GM19099 (cell line): Measurements from ENCODE around the gene C10orf105.

Experiments used
- POLR2A ChIP-seq: IDR thresholded peaks from 3 replicates; pipeline ENCODE4 v1.6.1; 2011; ENCODE audit warnings: low read depth; ENCODE audit not compliant: insufficient read length; ENCODE audit errors: extremely low read depth

C10orf105 gene

GRCh38 chr10:71717551-71717951 lies 2.0 kb downstream of the C10orf105 start:
- TF ChIP-seq POLR2A: no peak

- no peak for TF ChIP-seq POLR2A
These were observed 2.5 kb downstream of the C10orf105 start for GRCh38 chr10:71717056-71717455.

GRCh38 chr10:71716426-71716825 lies 3.2 kb downstream of the C10orf105 start:
- TF ChIP-seq POLR2A: no peak

GRCh38 chr10:71715860-71716259 lies 3.7 kb downstream of the C10orf105 start:
- no peak for TF ChIP-seq POLR2A

GRCh38 chr10:71715026-71715425 lies 4.6 kb downstream of the C10orf105 start:
- no peak for TF ChIP-seq POLR2A

- TF ChIP-seq POLR2A: no peak
These were observed 5.0 kb downstream of the C10orf105 start for GRCh38 chr10:71714592-71714991.

GRCh38 chr10:71714031-71714410 lies 5.6 kb downstream of the C10orf105 start:
- TF ChIP-seq POLR2A: no peak

GRCh38 chr10:71713135-71714030 lies 6.2 kb downstream of the C10orf105 start:
- no peak for TF ChIP-seq POLR2A

- no peak for TF ChIP-seq POLR2A
These were observed 6.9 kb downstream of the C10orf105 start for GRCh38 chr10:71712572-71713134.

- TF ChIP-seq POLR2A: no peak
These were observed 7.4 kb downstream of the C10orf105 start for GRCh38 chr10:71712170-71712569.

GRCh38 chr10:71711052-71711623 lies 8.4 kb downstream of the C10orf105 start:
- TF ChIP-seq POLR2A: no peak

- no peak for TF ChIP-seq POLR2A
These were observed 9.1 kb downstream of the C10orf105 start for GRCh38 chr10:71710519-71710918.

GRCh38 chr10:71708897-71709882 lies 10.4 kb downstream of the C10orf105 start:
- TF ChIP-seq POLR2A: no peak

GRCh38 chr10:71708301-71708703 lies 11.3 kb downstream of the C10orf105 start:
- TF ChIP-seq POLR2A: no peak
